ENCODE results near the gene ATP2A1.
"Not testable (repeated sequence)": the region's sequence is repeated elsewhere in the genome, so short reads cannot be mapped to it uniquely, and the experiment has no call there.

The ATP2A1 gene

DNA sequence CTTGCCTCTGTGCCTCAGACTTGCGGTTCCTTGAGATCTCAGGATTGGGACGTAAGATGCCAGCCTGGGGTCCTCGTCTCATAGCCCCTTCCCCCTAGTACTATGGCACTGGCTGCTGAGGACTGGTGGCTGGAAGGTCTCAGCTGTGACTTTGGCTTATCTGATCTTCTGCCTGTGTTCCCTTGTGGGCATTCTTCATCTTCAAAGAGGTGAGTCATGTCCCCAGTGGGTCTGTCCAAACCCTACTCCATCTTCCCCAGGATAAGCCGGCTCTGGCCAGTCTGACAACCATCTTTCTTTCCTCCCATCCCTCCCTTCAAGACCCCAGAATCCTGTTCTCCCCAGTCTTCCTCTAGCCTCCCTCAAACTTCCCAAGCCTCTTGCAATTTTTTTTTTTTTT is 57.1 kb downstream of the ATP2A1 start:
- no peak for DNase-seq (ENCODE audit: low read depth, low spot score)

DNA sequence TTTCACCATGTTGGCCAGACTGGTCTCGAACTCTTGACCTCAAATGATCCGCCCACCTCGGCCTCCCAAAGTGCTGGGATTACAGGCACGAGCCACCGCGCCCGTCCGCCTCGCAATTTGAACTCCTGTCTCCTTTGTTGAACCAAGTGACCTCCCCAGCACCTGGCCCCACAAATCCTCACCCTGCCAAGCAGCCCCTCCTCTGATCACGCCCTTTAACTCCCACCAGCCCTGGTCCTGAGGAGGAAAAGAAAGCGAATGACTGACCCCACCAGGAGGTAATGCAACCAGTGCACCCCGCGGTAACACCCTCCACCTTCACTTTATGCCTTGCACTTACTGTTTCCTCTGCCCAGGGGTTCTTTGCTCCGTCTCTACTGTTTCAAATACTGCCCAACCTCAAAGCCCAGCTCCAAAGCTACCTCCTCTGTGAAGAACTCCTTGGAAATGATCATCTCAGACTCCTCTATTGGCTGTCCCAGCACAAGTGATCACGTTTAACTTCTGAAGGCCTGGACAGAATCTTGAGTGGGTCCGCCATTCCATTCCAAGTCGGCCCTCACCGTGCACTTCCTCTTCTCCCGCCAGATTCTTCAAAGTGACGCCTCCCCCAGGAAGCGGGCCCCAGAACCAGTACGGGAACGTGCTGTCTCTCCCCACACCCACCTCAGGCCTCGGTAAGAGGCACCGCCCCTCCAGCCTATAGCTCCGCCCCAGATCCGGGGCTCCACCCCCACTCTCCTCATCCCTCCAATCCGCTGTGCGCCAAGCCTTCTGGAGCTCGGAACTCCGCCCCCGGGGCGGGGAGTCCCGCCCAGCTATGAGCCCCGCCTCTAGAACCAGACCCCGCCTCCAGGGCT is 57.9 kb downstream of the ATP2A1 start:
- peak; percentile 21 for DNase-seq (ENCODE audit: low read depth, low spot score)

DNA sequence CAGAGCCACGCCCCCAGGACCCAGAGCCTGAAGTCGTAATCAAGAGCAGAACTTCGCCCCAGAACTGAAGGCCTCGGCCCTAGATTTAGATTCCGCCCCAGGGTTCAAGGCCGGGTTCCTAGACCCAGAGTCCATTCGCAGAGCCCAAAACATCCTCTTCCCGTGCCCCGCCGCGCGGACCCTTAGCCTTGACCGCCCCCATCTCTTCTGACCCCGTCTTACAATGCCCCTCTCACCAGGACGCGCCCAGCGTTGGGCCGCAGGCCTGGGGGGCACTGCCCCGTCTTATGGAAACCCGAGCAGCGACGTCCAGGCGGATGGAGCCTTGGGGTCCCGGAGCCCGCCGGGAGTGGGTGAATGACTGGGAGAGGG is 58.5 kb downstream of the ATP2A1 start:
- no peak for DNase-seq (ENCODE audit: low read depth, low spot score)

DNA sequence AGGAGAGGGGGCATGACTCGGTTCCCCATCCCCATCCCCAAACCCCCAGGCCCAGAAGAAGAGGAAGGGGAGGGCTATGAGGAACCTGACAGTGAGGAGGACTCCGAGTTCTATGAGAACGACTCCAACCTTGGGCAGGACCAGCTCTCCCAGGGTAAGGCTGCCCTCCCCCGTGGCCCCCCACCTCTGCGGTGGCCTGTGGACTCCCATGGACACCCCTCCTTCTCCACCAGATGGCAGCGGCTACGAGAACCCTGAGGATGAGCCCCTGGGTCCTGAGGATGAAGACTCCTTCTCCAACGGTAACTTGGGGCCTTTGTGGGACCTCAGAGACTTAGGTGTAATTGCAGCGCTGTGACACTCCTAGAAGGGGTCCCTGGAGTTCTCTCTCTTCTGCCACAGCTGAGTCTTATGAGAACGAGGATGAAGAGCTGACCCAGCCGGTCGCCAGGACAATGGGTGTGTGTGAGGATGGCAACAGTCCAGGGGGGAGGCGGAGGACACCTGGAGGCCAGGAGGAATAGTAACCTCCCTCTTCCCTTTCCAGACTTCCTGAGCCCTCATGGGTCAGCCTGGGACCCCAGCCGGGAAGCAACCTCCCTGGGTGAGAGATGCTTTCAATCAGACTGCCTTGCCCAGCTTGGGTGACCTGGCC is 59.1 kb downstream of the ATP2A1 start:
- no peak for DNase-seq (ENCODE audit: low read depth, low spot score)

DNA sequence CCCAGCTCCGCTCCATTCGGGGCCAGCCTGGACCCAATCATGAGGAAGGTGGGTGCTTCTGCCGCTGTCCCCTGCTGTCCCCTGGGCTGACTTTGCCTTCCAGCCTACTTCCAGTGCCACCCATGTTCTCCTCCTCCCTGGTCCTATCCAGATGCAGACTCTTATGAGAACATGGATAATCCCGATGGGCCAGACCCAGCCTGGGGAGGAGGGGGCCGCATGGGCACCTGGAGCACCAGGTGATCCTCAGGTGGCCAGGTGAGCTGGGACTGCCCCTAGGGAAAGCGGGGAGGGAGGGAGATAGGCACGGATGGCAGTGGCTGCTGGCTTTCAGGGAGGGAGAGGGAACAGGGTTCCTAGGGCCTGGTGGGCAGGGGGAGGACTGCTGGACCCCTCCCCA is 60.4 kb downstream of the ATP2A1 start:
- no peak for DNase-seq (ENCODE audit: low read depth, low spot score)

DNA sequence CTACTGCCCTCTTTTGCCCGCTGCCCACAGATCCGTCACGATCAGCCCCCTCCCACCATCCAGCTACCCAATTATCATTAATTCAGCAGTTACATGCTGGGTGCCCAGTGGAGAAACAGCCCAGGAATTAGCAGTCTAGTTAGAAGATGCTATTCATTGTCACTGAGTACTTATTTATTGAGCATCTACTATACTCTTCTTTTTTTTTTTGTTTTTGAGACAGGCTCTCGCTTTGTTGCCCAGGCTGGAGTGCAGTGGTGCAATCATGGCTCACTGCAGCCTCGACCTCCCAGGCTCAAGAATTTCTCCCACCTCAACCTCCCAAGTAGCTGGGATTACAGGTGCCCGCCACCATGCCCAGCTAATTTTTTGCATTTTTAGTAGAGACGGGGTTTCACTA is 61.5 kb downstream of the ATP2A1 start:
- not testable (repeated sequence) for DNase-seq (ENCODE audit: low read depth, low spot score)

DNA sequence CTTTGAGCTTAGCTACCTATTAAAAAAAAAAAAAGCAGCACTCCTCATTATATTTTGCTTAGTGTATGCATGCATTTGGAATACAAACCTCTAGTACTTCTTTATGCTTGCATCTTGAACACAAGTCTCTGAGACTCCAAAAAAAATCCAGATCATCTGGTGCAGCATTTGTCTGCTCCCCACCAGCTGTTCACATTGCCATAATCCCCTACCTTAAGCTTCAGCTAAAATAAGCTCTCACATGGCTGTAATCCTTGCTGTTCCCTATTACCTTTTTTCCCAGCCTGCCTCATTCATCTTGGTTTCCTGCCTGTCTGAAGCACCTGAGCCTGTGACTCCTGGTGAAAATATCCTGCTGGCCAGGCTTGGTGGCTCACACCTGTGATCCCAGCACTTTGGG is 65.0 kb downstream of the ATP2A1 start:
- DNase-seq (ENCODE audit: low read depth, low spot score), result no peak

DNA sequence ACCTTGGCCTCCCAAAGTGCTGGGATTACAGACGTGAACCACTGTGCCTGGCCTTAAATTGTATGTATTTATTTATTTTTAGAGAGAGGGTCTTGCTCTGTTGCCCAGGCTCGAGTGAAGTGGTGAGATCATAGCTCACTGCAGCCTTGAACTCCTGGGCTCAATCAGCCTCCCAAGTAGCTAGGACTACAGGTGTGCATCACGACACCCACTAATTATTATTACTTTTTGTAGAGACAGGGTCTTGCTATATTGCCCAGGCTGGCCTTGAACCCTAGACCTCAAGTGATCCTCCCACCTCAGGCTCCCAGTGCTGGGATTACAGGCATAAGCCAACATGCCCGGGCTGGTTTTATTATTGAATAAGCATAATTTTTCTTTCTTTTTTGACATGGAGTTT is 68.4 kb downstream of the ATP2A1 start:
- DNase-seq (ENCODE audit: low read depth, low spot score), result no peak

DNA sequence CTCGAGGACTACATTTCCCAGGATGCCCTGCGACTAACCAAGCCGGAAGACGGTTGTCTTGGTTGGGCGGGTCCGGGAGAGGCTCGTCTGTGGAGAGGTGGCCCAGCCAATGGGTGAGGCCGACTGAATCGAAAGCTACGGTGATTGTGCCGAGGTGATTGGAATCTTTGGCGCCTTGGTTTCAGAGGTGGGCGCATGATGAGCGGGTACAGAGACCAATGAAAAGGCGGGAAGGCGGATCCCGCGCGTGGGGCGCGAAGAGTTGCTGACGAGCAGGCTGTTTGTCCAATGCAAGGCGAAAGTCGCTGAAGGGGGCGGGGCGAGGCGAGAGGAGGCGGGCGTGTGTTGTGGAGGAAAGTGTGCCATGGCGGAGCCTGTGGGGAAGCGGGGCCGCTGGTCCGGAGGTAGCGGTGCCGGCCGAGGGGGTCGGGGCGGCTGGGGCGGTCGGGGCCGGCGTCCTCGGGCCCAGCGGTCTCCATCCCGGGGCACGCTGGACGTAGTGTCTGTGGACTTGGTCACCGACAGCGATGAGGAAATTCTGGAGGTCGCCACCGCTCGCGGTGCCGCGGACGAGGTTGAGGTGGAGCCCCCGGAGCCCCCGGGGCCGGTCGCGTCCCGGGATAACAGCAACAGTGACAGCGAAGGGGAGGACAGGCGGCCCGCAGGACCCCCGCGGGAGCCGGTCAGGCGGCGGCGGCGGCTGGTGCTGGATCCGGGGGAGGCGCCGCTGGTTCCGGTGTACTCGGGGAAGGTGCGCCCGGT is 72.5 kb downstream of the ATP2A1 start, which contains the start of gene NFATC2IP:
TSS of gene NFATC2IP (plus strand) at position 290 of the 762 bp plus-strand sequence. CDS start at position 365, 75 bp downstream.
- DNase-seq (ENCODE audit: low read depth, low spot score), result peak; percentile 100

DNA sequence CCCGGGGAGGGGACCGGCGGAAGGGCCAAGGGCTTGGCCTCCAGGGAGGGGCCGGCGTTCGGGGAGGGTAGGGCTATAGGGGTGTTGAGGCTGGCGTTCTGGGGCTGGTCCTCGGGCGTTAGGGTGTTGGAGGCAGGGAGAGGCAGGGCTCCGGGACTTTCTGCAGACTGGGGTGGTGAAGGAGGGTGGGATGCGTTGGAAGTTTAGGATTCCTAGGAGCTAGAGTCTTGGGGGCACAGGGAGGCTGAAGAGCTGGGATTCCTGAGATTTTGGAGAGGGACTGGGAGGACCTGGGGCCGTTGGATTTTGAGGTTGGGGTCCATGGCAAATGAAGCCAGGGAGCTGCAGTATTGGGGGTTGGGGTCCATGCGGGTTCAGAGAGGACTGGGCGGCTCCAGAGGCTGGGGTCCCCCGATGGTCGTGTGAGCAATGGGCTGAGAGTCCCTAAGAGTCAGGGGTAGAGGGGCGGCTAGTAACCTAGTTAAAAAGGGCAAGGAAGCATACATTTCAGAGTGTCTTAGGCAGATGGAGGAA is 73.2 kb downstream of the ATP2A1 start:
- no peak for DNase-seq (ENCODE audit: low read depth, low spot score)

Data from smooth muscle cell of the brain vasculature (primary cell).